Measurements from ENCODE around the gene RYK. TPM values are rescaled to one million over a fixed set of nuclear protein-coding genes. Genes with fewer than 3 reads are reported as not detected.
A peak's percentile ranks its signal among the peaks of the same experiment; 100 is the strongest.

Gene RYK
- polyA plus RNA-seq, 4 donors: 13.2 to 54.2 (median 22.0) TPM

DNA sequence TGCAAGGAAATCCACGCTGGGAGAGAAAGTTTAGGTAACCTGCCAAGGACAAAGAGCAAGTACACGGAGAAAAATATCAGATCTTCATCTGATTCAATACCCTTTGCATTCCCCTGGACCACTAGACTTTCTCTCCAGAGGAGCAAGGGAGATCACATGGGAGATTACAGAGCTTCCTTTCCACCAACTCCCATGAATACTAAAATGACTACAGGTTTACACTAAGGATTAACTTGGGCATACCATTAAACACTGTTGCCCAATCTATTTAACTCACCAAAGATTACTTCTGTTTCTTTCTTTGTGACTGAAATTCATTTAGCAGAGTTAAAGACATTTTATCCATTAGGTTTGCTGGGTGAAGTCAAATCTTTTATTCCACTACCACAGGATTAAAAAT lies 71.2 kb downstream of the RYK start:
- 87 to 96% (median 89%) methylated on average over 2 of the region's 2 CpGs for WGBS, 3 donors
- H3K36me3 ChIP-seq (ENCODE audit: control insufficient read depth in 3 of 3, insufficient read depth in 2 of 3, low read depth in 1 of 3, low read length in 3 of 3): peaks cover 4 to 22% (median 12%) of the 10 kb centered on the region in 3 donors
- no peaks in the 10 kb centered on the region for H3K4me1 ChIP-seq (ENCODE audit: control insufficient read depth in 3 of 3, insufficient read depth in 2 of 3, low read depth in 1 of 3, low read length in 2 of 3)
- H3K9me3 ChIP-seq (ENCODE audit: control insufficient read depth in 2 of 2, insufficient read depth in 1 of 2, low read depth in 1 of 2, low read length in 1 of 2): no peaks in the 10 kb centered on the region
- FAIRE-seq: no peak
- no peaks in the 10 kb centered on the region for H3K27me3 ChIP-seq (ENCODE audit: control insufficient read depth in 3 of 3, insufficient read depth in 3 of 3, low read length in 3 of 3)
- H3K27ac ChIP-seq (ENCODE audit: low read depth in 1 of 3, low read length in 2 of 3): no peak overlapping the region
- no peak overlapping the region for H3K4me3 ChIP-seq (ENCODE audit: low read depth in 1 of 3, low read length in 3 of 3)
- DNase-seq: no peak

DNA sequence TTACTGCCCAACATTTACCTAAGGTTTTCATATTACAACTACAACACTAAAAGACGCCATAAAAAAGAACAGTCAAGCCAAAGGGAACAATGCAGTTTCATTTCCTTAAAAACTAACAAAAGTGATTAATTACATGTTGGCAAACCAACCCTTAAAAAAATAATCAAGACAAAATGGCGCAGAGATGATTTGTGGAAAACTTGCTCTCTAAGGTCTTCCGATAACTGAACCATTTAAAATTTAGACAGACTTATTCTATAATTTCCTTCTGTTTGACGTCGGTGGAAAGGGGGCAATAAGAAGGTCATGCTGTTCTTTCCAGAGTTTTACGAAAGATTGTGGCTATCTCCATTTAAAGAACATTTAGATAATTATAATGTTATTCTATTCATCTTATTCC lies 87.6 kb downstream of the RYK start:
- DNase-seq (no peak), FAIRE-seq (no peak)
- H3K4me3 ChIP-seq (ENCODE audit: low read depth in 1 of 3, low read length in 3 of 3): no peak overlapping the region
- 72 to 83% (median 75%) methylated on average over 6 of the region's 6 CpGs for WGBS, 3 donors
- peaks cover 0 to 5% (median 0%) of the 10 kb centered on the region in 3 donors for H3K4me1 ChIP-seq (ENCODE audit: control insufficient read depth in 3 of 3, insufficient read depth in 2 of 3, low read depth in 1 of 3, low read length in 2 of 3)
- H3K27ac ChIP-seq (ENCODE audit: low read depth in 1 of 3, low read length in 2 of 3): no peak overlapping the region
- H3K27me3 ChIP-seq (ENCODE audit: control insufficient read depth in 3 of 3, insufficient read depth in 3 of 3, low read length in 3 of 3): no peaks in the 10 kb centered on the region
- H3K9me3 ChIP-seq (ENCODE audit: control insufficient read depth in 2 of 2, insufficient read depth in 1 of 2, low read depth in 1 of 2, low read length in 1 of 2): no peaks in the 10 kb centered on the region
- H3K36me3 ChIP-seq (ENCODE audit: control insufficient read depth in 3 of 3, insufficient read depth in 2 of 3, low read depth in 1 of 3, low read length in 3 of 3): peaks cover 3 to 12% (median 10%) of the 10 kb centered on the region in 3 donors

- no peaks in the 10 kb centered on the region for H3K27me3 ChIP-seq (ENCODE audit: control insufficient read depth in 3 of 3, insufficient read depth in 3 of 3, low read length in 3 of 3)
- no peak overlapping the region for H3K4me3 ChIP-seq (ENCODE audit: low read depth in 1 of 3, low read length in 3 of 3)
- peaks cover 5 to 15% (median 12%) of the 10 kb centered on the region in 3 donors for H3K36me3 ChIP-seq (ENCODE audit: control insufficient read depth in 3 of 3, insufficient read depth in 2 of 3, low read depth in 1 of 3, low read length in 3 of 3)
- DNase-seq (peak; percentile 57 to 63), FAIRE-seq (no peak)
- no peaks in the 10 kb centered on the region for H3K9me3 ChIP-seq (ENCODE audit: control insufficient read depth in 2 of 2, insufficient read depth in 1 of 2, low read depth in 1 of 2, low read length in 1 of 2)
- H3K27ac ChIP-seq (ENCODE audit: low read depth in 1 of 3, low read length in 2 of 3): no peak overlapping the region
- WGBS, 3 donors: 29 to 66% (median 52%) methylated on average over 9 of the region's 9 CpGs
- H3K4me1 ChIP-seq (ENCODE audit: control insufficient read depth in 3 of 3, insufficient read depth in 2 of 3, low read depth in 1 of 3, low read length in 2 of 3): peaks cover 0 to 5% (median 0%) of the 10 kb centered on the region in 3 donors
Measured at GRCh38 chr3:134161898-134162615, 88.6 kb downstream of the RYK start.

GRCh38 chr3:134155446-134155845 lies 95.2 kb downstream of the RYK start:
- H3K27ac ChIP-seq (ENCODE audit: low read depth in 1 of 3, low read length in 2 of 3): no peak overlapping the region
- H3K4me1 ChIP-seq (ENCODE audit: control insufficient read depth in 3 of 3, insufficient read depth in 2 of 3, low read depth in 1 of 3, low read length in 2 of 3): no peaks in the 10 kb centered on the region
- no peak for FAIRE-seq
- no peak for DNase-seq
- H3K36me3 ChIP-seq (ENCODE audit: control insufficient read depth in 3 of 3, insufficient read depth in 2 of 3, low read depth in 1 of 3, low read length in 3 of 3): peaks cover 5 to 20% (median 18%) of the 10 kb centered on the region in 3 donors
- H3K27me3 ChIP-seq (ENCODE audit: control insufficient read depth in 3 of 3, insufficient read depth in 3 of 3, low read length in 3 of 3): no peaks in the 10 kb centered on the region
- H3K4me3 ChIP-seq (ENCODE audit: low read depth in 1 of 3, low read length in 3 of 3): no peak overlapping the region
- no peaks in the 10 kb centered on the region for H3K9me3 ChIP-seq (ENCODE audit: control insufficient read depth in 2 of 2, insufficient read depth in 1 of 2, low read depth in 1 of 2, low read length in 1 of 2)
- 71 to 75% (median 71%) methylated on average over 2 of the region's 2 CpGs for WGBS, 3 donors

- no peak for FAIRE-seq
- WGBS, 3 donors: 95 to 98% (median 96%) methylated on average over 13 of the region's 13 CpGs
Measured at GRCh38 chr3:134153761-134154160, 96.9 kb downstream of the RYK start.

GRCh38 chr3:134150476-134150875 lies 100.2 kb downstream of the RYK start:
- Histone ChIP-seq H3K4me1 (ENCODE audit: control insufficient read depth in 3 of 3, insufficient read depth in 2 of 3, low read depth in 1 of 3, low read length in 2 of 3) (no peaks in the 10 kb centered on the region), H3K27me3 (ENCODE audit: control insufficient read depth in 3 of 3, insufficient read depth in 3 of 3, low read length in 3 of 3) (no peaks in the 10 kb centered on the region), H3K27ac (ENCODE audit: low read depth in 1 of 3, low read length in 2 of 3) (peak overlapping the region in 1 of 3 donors; percentile 10), H3K9me3 (ENCODE audit: control insufficient read depth in 2 of 2, insufficient read depth in 1 of 2, low read depth in 1 of 2, low read length in 1 of 2) (no peaks in the 10 kb centered on the region), H3K36me3 (ENCODE audit: control insufficient read depth in 3 of 3, insufficient read depth in 2 of 3, low read depth in 1 of 3, low read length in 3 of 3) (peaks cover 2 to 16% (median 10%) of the 10 kb centered on the region in 3 donors), H3K4me3 (ENCODE audit: low read depth in 1 of 3, low read length in 3 of 3) (no peak overlapping the region)
- DNase-seq: no peak
- FAIRE-seq: no peak
- 80 to 91% (median 81%) methylated on average over 2 of the region's 2 CpGs for WGBS, 3 donors

More at GRCh38 chr3:134153761-134154160, 96.9 kb downstream of the RYK start:
- Histone ChIP-seq H3K36me3 (ENCODE audit: control insufficient read depth in 3 of 3, insufficient read depth in 2 of 3, low read depth in 1 of 3, low read length in 3 of 3) (peaks cover 5 to 15% (median 14%) of the 10 kb centered on the region in 3 donors), H3K9me3 (ENCODE audit: control insufficient read depth in 2 of 2, insufficient read depth in 1 of 2, low read depth in 1 of 2, low read length in 1 of 2) (no peaks in the 10 kb centered on the region), H3K4me1 (ENCODE audit: control insufficient read depth in 3 of 3, insufficient read depth in 2 of 3, low read depth in 1 of 3, low read length in 2 of 3) (no peaks in the 10 kb centered on the region), H3K27ac (ENCODE audit: low read depth in 1 of 3, low read length in 2 of 3) (no peak overlapping the region), H3K27me3 (ENCODE audit: control insufficient read depth in 3 of 3, insufficient read depth in 3 of 3, low read length in 3 of 3) (no peaks in the 10 kb centered on the region), H3K4me3 (ENCODE audit: low read depth in 1 of 3, low read length in 3 of 3) (no peak overlapping the region)
- DNase-seq: no peak

DNA sequence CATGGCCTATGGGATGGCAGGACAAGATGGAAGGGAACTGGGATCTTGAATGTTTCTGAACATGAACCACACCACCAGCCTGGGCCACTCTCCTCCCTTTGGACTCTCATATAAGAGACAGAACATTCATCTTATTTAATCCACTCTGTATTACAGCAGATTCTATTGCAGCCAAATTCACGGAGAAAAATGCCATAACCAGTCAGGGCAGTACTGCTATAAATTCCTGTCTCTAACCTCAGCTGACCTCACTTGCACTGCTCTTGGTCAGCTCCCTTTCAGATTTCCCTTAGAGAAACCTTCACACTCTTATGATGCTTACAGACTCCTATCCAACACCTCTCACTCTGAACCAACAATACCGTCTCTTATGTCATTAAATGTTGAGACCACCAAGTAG lies 101.4 kb downstream of the RYK start:
- WGBS, 3 donors: 72 to 88% (median 74%) methylated on average over 2 of the region's 2 CpGs
- Histone ChIP-seq H3K27ac (ENCODE audit: low read depth in 1 of 3, low read length in 2 of 3) (no peak overlapping the region), H3K9me3 (ENCODE audit: control insufficient read depth in 2 of 2, insufficient read depth in 1 of 2, low read depth in 1 of 2, low read length in 1 of 2) (no peaks in the 10 kb centered on the region), H3K4me3 (ENCODE audit: low read depth in 1 of 3, low read length in 3 of 3) (no peak overlapping the region), H3K27me3 (ENCODE audit: control insufficient read depth in 3 of 3, insufficient read depth in 3 of 3, low read length in 3 of 3) (no peaks in the 10 kb centered on the region), H3K36me3 (ENCODE audit: control insufficient read depth in 3 of 3, insufficient read depth in 2 of 3, low read depth in 1 of 3, low read length in 3 of 3) (peaks cover 2 to 14% (median 7%) of the 10 kb centered on the region in 3 donors), H3K4me1 (ENCODE audit: control insufficient read depth in 3 of 3, insufficient read depth in 2 of 3, low read depth in 1 of 3, low read length in 2 of 3) (no peaks in the 10 kb centered on the region)
- no peak for DNase-seq
- no peak for FAIRE-seq

DNA sequence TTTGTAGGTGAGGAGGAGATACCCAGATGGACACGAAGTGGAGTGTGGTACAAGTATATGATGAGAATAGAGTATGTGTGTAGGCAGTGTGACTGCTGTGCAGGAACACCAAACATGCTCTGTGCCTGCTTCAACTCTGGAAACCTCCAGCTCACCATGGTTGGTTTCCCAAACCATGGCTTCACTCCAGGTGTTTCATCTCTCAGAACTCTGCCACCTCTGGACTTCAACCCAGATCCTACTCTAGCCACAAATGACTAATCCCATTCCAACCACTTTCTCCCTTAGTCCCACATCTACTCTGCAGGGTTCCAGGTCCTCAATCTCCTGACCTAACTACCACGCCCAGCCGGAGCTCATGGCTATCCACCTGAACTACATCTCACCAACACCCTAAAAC lies 102.1 kb downstream of the RYK start:
- H3K27me3 ChIP-seq (ENCODE audit: control insufficient read depth in 3 of 3, insufficient read depth in 3 of 3, low read length in 3 of 3): no peaks in the 10 kb centered on the region
- H3K36me3 ChIP-seq (ENCODE audit: control insufficient read depth in 3 of 3, insufficient read depth in 2 of 3, low read depth in 1 of 3, low read length in 3 of 3): peaks cover under 1 to 7% (median 5%) of the 10 kb centered on the region in 3 donors
- 95 to 97% (median 95%) methylated on average over 3 of the region's 3 CpGs for WGBS, 3 donors
- no peaks in the 10 kb centered on the region for H3K9me3 ChIP-seq (ENCODE audit: control insufficient read depth in 2 of 2, insufficient read depth in 1 of 2, low read depth in 1 of 2, low read length in 1 of 2)
- FAIRE-seq (no peak), DNase-seq (peak in 1 of 2 donors; percentile 46)
- no peak overlapping the region for H3K4me3 ChIP-seq (ENCODE audit: low read depth in 1 of 3, low read length in 3 of 3)
- no peak overlapping the region for H3K27ac ChIP-seq (ENCODE audit: low read depth in 1 of 3, low read length in 2 of 3)
- no peaks in the 10 kb centered on the region for H3K4me1 ChIP-seq (ENCODE audit: control insufficient read depth in 3 of 3, insufficient read depth in 2 of 3, low read depth in 1 of 3, low read length in 2 of 3)

Measured in small intestine (tissue), 7 donors.